Trophoblast cell (in vitro differentiated cells and primary cell): ENCODE results near the gene DNAJB6.

ENCODE experiments used
- DNase-seq, 2 donors: peaks; one replicate each; pipeline ENCODE4 v3.0.0-alpha.2; 2016
- H2AFZ ChIP-seq: 2 replicates; pipeline ENCODE4 v1.6.1; 2013; ENCODE audit warnings: low read length, moderate library complexity, mild to moderate bottlenecking; ENCODE audit not compliant: insufficient read depth, poor library complexity
- H2AK5ac ChIP-seq: 2 replicates; pipeline ENCODE4 v1.6.1; 2013; ENCODE audit warnings: mild to moderate bottlenecking, low read length
- H2BK120ac ChIP-seq: 2 replicates; pipeline ENCODE4 v1.6.1; 2013; ENCODE audit warnings: low read length, mild to moderate bottlenecking, moderate library complexity; ENCODE audit not compliant: insufficient read depth, poor library complexity
- H2BK12ac ChIP-seq: 2 replicates; pipeline ENCODE4 v1.6.1; 2013; ENCODE audit warnings: mild to moderate bottlenecking, low read length, moderate library complexity
- H2BK5ac ChIP-seq: 2 replicates; pipeline ENCODE4 v1.6.1; 2013; ENCODE audit warnings: low read length, low read depth, moderate library complexity, mild to moderate bottlenecking; ENCODE audit not compliant: poor library complexity
- H3K14ac ChIP-seq: 2 replicates; pipeline ENCODE4 v1.6.1; 2013; ENCODE audit warnings: mild to moderate bottlenecking, low read length
- H3K18ac ChIP-seq: 2 replicates; pipeline ENCODE4 v1.6.1; 2013; ENCODE audit warnings: mild to moderate bottlenecking, low read length
- H3K23ac ChIP-seq: 2 replicates; pipeline ENCODE4 v1.6.1; 2013; ENCODE audit warnings: low read length
- H3K27ac ChIP-seq: 2 replicates; pipeline ENCODE4 v1.5.1; 2013; ENCODE audit warnings: low read depth, mild to moderate bottlenecking, inconsistent platforms, low read length, moderate library complexity
- H3K27me3 ChIP-seq: 2 replicates; pipeline ENCODE4 v1.6.1; 2013; ENCODE audit warnings: inconsistent platforms, mild to moderate bottlenecking, low read length, moderate library complexity; ENCODE audit not compliant: insufficient read depth
- H3K36me3 ChIP-seq, 2 experiments: 1 replicate in 1 of 2; 2 replicates in 1 of 2; pipeline ENCODE4 v1.6.1; 2013; ENCODE audit warnings: low read length in 2 of 2, mild to moderate bottlenecking in 2 of 2, moderate library complexity in 1 of 2; ENCODE audit not compliant: insufficient read depth in 2 of 2, control insufficient read depth in 1 of 2
- H3K4ac ChIP-seq: 2 replicates; pipeline ENCODE4 v1.6.1; 2013; ENCODE audit warnings: low read depth, mild to moderate bottlenecking, low read length, moderate library complexity
- H3K4me1 ChIP-seq, 2 experiments: 1 replicate in 1 of 2; 2 replicates in 1 of 2; pipeline ENCODE4 v1.6.1; 2013; ENCODE audit warnings: low read length in 2 of 2, mild to moderate bottlenecking in 2 of 2, moderate library complexity in 1 of 2; ENCODE audit not compliant: insufficient read depth in 2 of 2, control insufficient read depth in 1 of 2
- H3K4me2 ChIP-seq: 2 replicates; pipeline ENCODE4 v1.6.1; 2013; ENCODE audit warnings: inconsistent platforms, mild to moderate bottlenecking, low read length, moderate library complexity
- H3K4me3 ChIP-seq: 2 replicates; pipeline ENCODE4 v1.5.1; 2013; ENCODE audit warnings: mild to moderate bottlenecking, low read depth, low read length, inconsistent platforms
- H3K79me1 ChIP-seq: one replicate; pipeline ENCODE4 v1.6.1; 2013; ENCODE audit warnings: low read length
- H3K79me2 ChIP-seq: 2 replicates; pipeline ENCODE4 v1.6.1; 2013; ENCODE audit warnings: low read length, mild to moderate bottlenecking; ENCODE audit not compliant: control insufficient read depth, insufficient read depth, poor library complexity
- H3K9ac ChIP-seq: 2 replicates; pipeline ENCODE4 v1.6.1; 2013; ENCODE audit warnings: mild to moderate bottlenecking, low read length
- H3K9me3 ChIP-seq: 2 replicates; pipeline ENCODE4 v1.6.1; 2013; ENCODE audit warnings: low read depth, mild to moderate bottlenecking, control low read depth, inconsistent platforms, low read length; ENCODE audit not compliant: insufficient read depth
- H4K12ac ChIP-seq: 2 replicates; pipeline ENCODE4 v1.6.1; 2013; ENCODE audit warnings: low read depth, mild to moderate bottlenecking, low read length, moderate library complexity
- H4K8ac ChIP-seq: 2 replicates; pipeline ENCODE4 v1.6.1; 2013; ENCODE audit warnings: low read depth, mild to moderate bottlenecking, low read length, moderate library complexity
- H4K91ac ChIP-seq: one replicate; pipeline ENCODE4 v1.6.1; 2013; ENCODE audit warnings: low read depth, mild to moderate bottlenecking, low read length, moderate library complexity
- WGBS: extraction: QIAGEN DNeasy Blood & Tissue Kit; methylation state at CpG from one replicate; pipeline ENCODE4 v1.1.7; 2013; ENCODE audit warnings: missing lambda C conversion rate; ENCODE audit not compliant: insufficient read length, insufficient coverage; ENCODE audit errors: extremely low coverage; 5-methylcytosine and 5-hydroxymethylcytosine counted together

The DNAJB6 gene

DNA sequence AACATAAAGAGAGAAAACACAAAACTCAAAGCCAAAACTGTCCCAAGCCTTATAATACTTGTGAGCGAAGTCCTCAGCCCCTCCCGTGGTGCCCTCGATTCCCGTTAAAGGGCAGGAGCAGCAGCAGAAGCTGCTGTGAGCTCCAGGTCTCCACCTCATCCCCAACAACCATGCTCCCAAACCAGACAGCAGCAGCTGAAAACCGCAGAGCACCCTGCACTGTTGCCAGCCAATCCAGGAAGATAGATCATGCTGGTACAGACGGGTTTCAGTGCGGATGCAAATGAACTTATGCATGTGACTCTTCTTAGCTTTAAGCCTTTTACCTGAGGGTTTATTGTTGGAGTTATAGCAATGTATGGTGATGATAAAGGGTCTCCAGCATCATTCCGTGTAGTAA lies 97.9 kb downstream of the DNAJB6 start:
- H3K79me1 ChIP-seq, result no peaks in the 10 kb centered on the region
- H2BK12ac ChIP-seq, result no peak overlapping the region
- WGBS, result no CpG with 5 or more reads among the region's 8 CpGs
- H2BK5ac ChIP-seq, result no peak overlapping the region
- H3K4ac ChIP-seq, result no peak overlapping the region
- no peak overlapping the region for H3K14ac ChIP-seq
- H3K36me3 ChIP-seq, result no peaks in the 10 kb centered on the region
- H3K18ac ChIP-seq, result no peak overlapping the region
- no peaks in the 10 kb centered on the region for H3K4me1 ChIP-seq
- H3K27ac ChIP-seq, result no peak overlapping the region
- H3K4me2 ChIP-seq, result no peak overlapping the region
- H4K8ac ChIP-seq, result no peak overlapping the region
- DNase-seq, result peak in 1 of 2 donors; percentile 30
- H3K9ac ChIP-seq, result no peak overlapping the region
- peaks cover 15% of the 10 kb centered on the region for H3K9me3 ChIP-seq
- H4K12ac ChIP-seq, result no peak overlapping the region
- H2BK120ac ChIP-seq, result no peak overlapping the region
- H3K23ac ChIP-seq, result no peak overlapping the region
- H4K91ac ChIP-seq, result no peak overlapping the region
- no peaks in the 10 kb centered on the region for H3K79me2 ChIP-seq
- H2AFZ ChIP-seq, result no peak overlapping the region
- no peak overlapping the region for H2AK5ac ChIP-seq
- no peaks in the 10 kb centered on the region for H3K27me3 ChIP-seq
- no peak overlapping the region for H3K4me3 ChIP-seq

DNA sequence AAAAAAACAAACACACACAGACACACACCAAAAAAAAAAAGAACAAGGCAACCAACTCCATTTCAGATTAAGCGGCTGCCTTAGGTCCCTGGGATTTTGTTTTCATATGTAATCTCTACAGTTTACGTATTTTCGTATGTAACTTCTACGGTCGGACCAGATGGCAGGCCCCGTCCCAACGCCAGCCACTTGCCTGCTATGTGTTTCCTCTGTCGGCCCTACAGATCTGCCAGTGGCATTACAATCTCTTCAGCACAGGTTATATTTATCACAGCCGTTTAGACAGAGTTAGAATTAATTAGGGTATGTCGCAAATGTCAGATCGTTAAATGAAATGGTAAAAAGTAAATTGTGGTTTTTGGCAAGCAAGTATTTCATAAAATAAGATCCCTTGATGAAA lies 99.3 kb downstream of the DNAJB6 start:
- no peak overlapping the region for H2BK5ac ChIP-seq
- H3K4me3 ChIP-seq, result no peak overlapping the region
- H2BK12ac ChIP-seq, result no peak overlapping the region
- no peak overlapping the region for H2AFZ ChIP-seq
- H3K23ac ChIP-seq, result no peak overlapping the region
- H3K4ac ChIP-seq, result no peak overlapping the region
- no peaks in the 10 kb centered on the region for H3K36me3 ChIP-seq
- H3K18ac ChIP-seq, result no peak overlapping the region
- no peaks in the 10 kb centered on the region for H3K27me3 ChIP-seq
- H3K79me2 ChIP-seq, result no peaks in the 10 kb centered on the region
- no peak overlapping the region for H4K91ac ChIP-seq
- no peak overlapping the region for H4K12ac ChIP-seq
- no peak overlapping the region for H3K27ac ChIP-seq
- no peak overlapping the region for H4K8ac ChIP-seq
- no peaks in the 10 kb centered on the region for H3K4me1 ChIP-seq
- no peaks in the 10 kb centered on the region for H3K79me1 ChIP-seq
- H3K9me3 ChIP-seq, result peaks cover 25% of the 10 kb centered on the region
- no peak overlapping the region for H3K14ac ChIP-seq
- H2BK120ac ChIP-seq, result no peak overlapping the region
- 100% methylated on average over 2 of the region's 11 CpGs for WGBS
- no peak overlapping the region for H3K9ac ChIP-seq
- H3K4me2 ChIP-seq, result no peak overlapping the region
- no peak for DNase-seq
- H2AK5ac ChIP-seq, result no peak overlapping the region

- Histone ChIP-seq H2AK5ac (no peak overlapping the region), H2BK12ac (no peak overlapping the region), H3K14ac (no peak overlapping the region), H2AFZ (no peak overlapping the region), H3K9me3 (peaks cover 25% of the 10 kb centered on the region), H3K79me2 (no peaks in the 10 kb centered on the region), H2BK5ac (no peak overlapping the region), H3K4me3 (no peak overlapping the region), H3K18ac (no peak overlapping the region), H4K91ac (no peak overlapping the region), H2BK120ac (no peak overlapping the region), H3K36me3 (no peaks in the 10 kb centered on the region), H4K12ac (no peak overlapping the region), H3K4me1 (no peaks in the 10 kb centered on the region), H3K27ac (no peak overlapping the region), H3K4me2 (no peak overlapping the region), H3K9ac (no peak overlapping the region), H3K27me3 (no peaks in the 10 kb centered on the region), H3K23ac (no peak overlapping the region), H4K8ac (no peak overlapping the region), H3K4ac (no peak overlapping the region), H3K79me1 (no peaks in the 10 kb centered on the region)
- DNase-seq, result peak; percentile 78 to 87
- no CpG with 5 or more reads among the region's 13 CpGs for WGBS
Measured at GRCh38 chr7:157436763-157437480, 100.1 kb downstream of the DNAJB6 start.

DNA sequence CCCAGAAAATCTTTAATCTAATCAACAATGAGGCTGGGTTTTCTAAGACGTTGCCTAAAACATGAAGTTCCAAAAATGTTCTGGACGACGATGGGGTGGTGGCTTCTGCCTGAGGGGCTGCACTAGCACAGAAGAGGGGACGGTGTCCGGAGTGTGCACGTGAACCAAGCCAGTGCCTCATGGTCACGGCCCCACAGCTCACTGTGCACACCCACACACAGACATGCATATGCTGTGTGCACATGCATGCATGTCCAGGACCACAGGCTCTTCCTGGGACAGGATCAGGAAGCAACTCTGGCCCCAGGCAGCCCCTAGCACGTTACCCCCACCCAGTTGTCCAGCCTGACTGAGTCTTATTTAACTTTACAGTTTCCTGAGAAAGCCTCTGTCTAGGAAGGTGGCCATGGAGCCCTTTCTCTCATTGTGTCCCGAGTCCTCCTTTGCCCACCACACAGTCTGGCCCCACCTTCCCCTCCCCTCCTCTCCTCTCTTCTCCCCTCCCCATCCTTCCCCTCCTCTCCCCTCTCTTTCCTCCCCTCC lies 100.8 kb downstream of the DNAJB6 start:
- Histone ChIP-seq H2AK5ac (no peak overlapping the region), H3K79me1 (no peaks in the 10 kb centered on the region), H3K4me1 (no peaks in the 10 kb centered on the region), H3K4ac (no peak overlapping the region), H4K12ac (no peak overlapping the region), H4K91ac (no peak overlapping the region), H3K4me3 (peak overlapping the region; percentile 33), H3K36me3 (no peaks in the 10 kb centered on the region), H4K8ac (no peak overlapping the region), H2BK12ac (no peak overlapping the region), H3K9me3 (peaks cover 29% of the 10 kb centered on the region), H3K79me2 (no peaks in the 10 kb centered on the region), H3K23ac (peak overlapping the region; percentile 35), H3K4me2 (no peak overlapping the region), H2BK120ac (no peak overlapping the region), H2AFZ (no peak overlapping the region), H3K9ac (no peak overlapping the region), H3K27me3 (no peaks in the 10 kb centered on the region), H3K27ac (no peak overlapping the region), H3K18ac (no peak overlapping the region), H2BK5ac (no peak overlapping the region), H3K14ac (no peak overlapping the region)
- DNase-seq, result no peak
- no CpG with 5 or more reads among the region's 9 CpGs for WGBS
